HCT116 (cell line): Measurements from ENCODE around the gene C1orf167. TPM values are rescaled to one million over a fixed set of nuclear protein-coding genes. Genes with fewer than 3 reads are reported as not detected.

ENCODE experiments used
- ATAC-seq: fragments of 200-7000 bp; cut with Tn5 transposase; 2 replicates; pipeline ENCODE4 v1.9.1; 2020; ENCODE audit warnings: mild to moderate bottlenecking, moderate library complexity
- BruUV-seq: library from RNA; stranded (reverse); fragments of 400-500 nt; replicated peaks from 2 replicates; lab custom pipeline; 2021; lab: Mats Ljungman, UMichigan
- CTCF ChIA-PET: fragments of 300-600 bp; sonication (Branson Sonifier 250); formaldehyde crosslinking; loops from one replicate; lab custom pipeline; 2021; ENCODE audit warnings: antibody characterized with exemption; lab: Charles Lee
- POLR2A ChIA-PET: fragments of 300-600, 350-600 bp; sonication (Branson Sonifier 250); formaldehyde crosslinking; loops from one replicate; lab custom pipeline; 2021; ENCODE audit warnings: antibody characterized with exemption; lab: Charles Lee
- RAD21 ChIA-PET, 2 experiments: fragments of 300-600 bp; sonication (Branson Sonifier 250); formaldehyde crosslinking; loops; one replicate each; lab custom pipeline; 2023; ENCODE audit warnings: low total read pairs in 2 of 2; ENCODE audit not compliant: uncharacterized antibody in 2 of 2, unreplicated experiment in 2 of 2, low non-redundant PET in 1 of 2; lab: Charles Lee
- DNase-seq: peaks from one replicate; pipeline ENCODE4 v3.0.0-alpha.2; 2010; ENCODE audit warnings: low read depth, low spot score
- H2AFZ ChIP-seq: fragments of 200-600 bp; shearing (Covaris generic), sonication (generic); 2 replicates; pipeline ENCODE4 v1.6.1; 2017; ENCODE audit warnings: low read depth, mixed run types, mixed read lengths, antibody characterized with exemption, low read length; ENCODE audit not compliant: poor library complexity, severe bottlenecking
- H3K27ac ChIP-seq: 2 replicates; pipeline ENCODE4 v1.5.1; 2012; ENCODE audit warnings: low read depth, low read length
- H3K27me3 ChIP-seq: fragments of 200-600 bp; sonication (generic); 2 replicates; pipeline ENCODE4 v1.6.1; 2016; ENCODE audit warnings: mixed run types, low read length, mixed read lengths; ENCODE audit not compliant: insufficient read depth
- H3K36me3 ChIP-seq, 2 experiments: fragments of 200-500 bp in 1 of 2; fragments of 200-600 bp in 1 of 2; sonication (Bioruptor generic) in 1 of 2; sonication (generic) in 1 of 2; 2 replicates each; pipeline versions ENCODE4 v1.5.1 to v1.6.1; 2014 to 2016; ENCODE audit warnings: low read length in 2 of 2, inconsistent platforms in 1 of 2, mixed read lengths in 1 of 2, mixed run types in 1 of 2; ENCODE audit not compliant: insufficient read depth in 2 of 2, control insufficient read depth in 1 of 2
- H3K4me1 ChIP-seq, 2 experiments: fragments of 200-600 bp in 1 of 2; sonication (generic) in 1 of 2; 2 replicates each; pipeline versions ENCODE4 v1.5.1 to v1.6.1; 2012 to 2017; ENCODE audit warnings: low read length in 2 of 2, inconsistent platforms in 1 of 2, mild to moderate bottlenecking in 1 of 2, mixed read lengths in 1 of 2, mixed run types in 1 of 2, moderate library complexity in 1 of 2; ENCODE audit not compliant: insufficient read depth in 2 of 2, control insufficient read depth in 1 of 2
- H3K4me2 ChIP-seq: fragments of 200-600 bp; sonication (generic); 2 replicates; pipeline ENCODE4 v1.6.1; 2017; ENCODE audit warnings: mixed run types, low read length, mixed read lengths
- H3K4me3 ChIP-seq, 2 experiments: fragments of 200-600 bp in 1 of 2; sonication (generic) in 1 of 2; replicated peaks in 1 of 2; 2 replicates each; pipeline ENCODE4 v1.5.1; 2011 to 2016; ENCODE audit warnings: low read length in 2 of 2, control low read depth in 1 of 2, low read depth in 1 of 2, mild to moderate bottlenecking in 1 of 2, mixed read lengths in 1 of 2, mixed run types in 1 of 2
- H3K79me2 ChIP-seq: fragments of 200-600 bp; sonication (generic); 2 replicates; pipeline ENCODE4 v1.6.1; 2017; ENCODE audit warnings: mild to moderate bottlenecking, mixed run types, low read length, moderate library complexity, mixed read lengths; ENCODE audit not compliant: insufficient read depth
- H3K9ac ChIP-seq: fragments of 200-600 bp; sonication (generic); 2 replicates; pipeline ENCODE4 v1.6.1; 2016; ENCODE audit warnings: low read length, mixed read lengths
- H3K9me2 ChIP-seq: fragments of 200-600 bp; sonication (generic), shearing (Covaris generic); 2 replicates; pipeline ENCODE4 v1.6.1; 2017; ENCODE audit warnings: mixed run types, mild to moderate bottlenecking, moderate library complexity; ENCODE audit not compliant: insufficient read depth
- H3K9me3 ChIP-seq, 2 experiments: fragments of 200-500 bp in 1 of 2; fragments of 200-600 bp in 1 of 2; sonication (Bioruptor generic) in 1 of 2; sonication (generic) in 1 of 2; 2 replicates each; pipeline ENCODE4 v1.6.1; 2014 to 2017; ENCODE audit warnings: low read length in 2 of 2, mixed read lengths in 2 of 2, inconsistent platforms in 1 of 2, low read depth in 1 of 2, mild to moderate bottlenecking in 1 of 2, mixed run types in 1 of 2, moderate library complexity in 1 of 2; ENCODE audit not compliant: control insufficient read depth in 1 of 2, insufficient read depth in 1 of 2
- H4K20me1 ChIP-seq: fragments of 200-600 bp; sonication (generic), shearing (Covaris generic); 2 replicates; pipeline ENCODE4 v1.6.1; 2017; ENCODE audit warnings: mixed run types, mild to moderate bottlenecking, moderate library complexity; ENCODE audit not compliant: insufficient read depth
- ATF3 ChIP-seq: IDR thresholded peaks from 2 replicates; pipeline ENCODE4 v1.6.1; 2012
- CBX3 ChIP-seq: IDR thresholded peaks from 2 replicates; pipeline ENCODE4 v1.6.1; 2012; ENCODE audit warnings: low read depth
- CEBPB ChIP-seq: IDR thresholded peaks from 2 replicates; pipeline ENCODE4 v1.6.1; 2012; ENCODE audit warnings: low read depth
- CTCF ChIP-seq, 3 experiments: fragments of 200-600 bp in 1 of 3; sonication (generic) in 1 of 3; IDR thresholded peaks in 2 of 3; conservative IDR thresholded peaks in 1 of 3; 2 replicates each; pipeline ENCODE4 v1.5.1; 2012 to 2017; ENCODE audit warnings: low read depth in 2 of 3, low read length in 2 of 3, antibody characterized with exemption in 1 of 3, borderline replicate concordance in 1 of 3, control low read depth in 1 of 3, mild to moderate bottlenecking in 1 of 3, mixed read lengths in 1 of 3, mixed run types in 1 of 3, moderate library complexity in 1 of 3; ENCODE audit not compliant: insufficient read depth in 1 of 3
- EGR1 ChIP-seq: IDR thresholded peaks from 2 replicates; pipeline ENCODE4 v1.6.1; 2012; ENCODE audit warnings: low read depth
- ELF1 ChIP-seq: IDR thresholded peaks from 2 replicates; pipeline ENCODE4 v1.6.1; 2012; ENCODE audit warnings: low read depth, borderline replicate concordance
- EZH2 ChIP-seq: fragments of 200-600 bp; sonication (generic); IDR thresholded peaks from 2 replicates; pipeline ENCODE4 v1.6.1; 2017; ENCODE audit warnings: antibody characterized with exemption, mixed run types
- EZH2phosphoT487 ChIP-seq: fragments of 200-600 bp; IDR thresholded peaks from 2 replicates; pipeline ENCODE4 v1.6.1; 2018; ENCODE audit warnings: antibody characterized with exemption, borderline replicate concordance
- FOSL1 ChIP-seq: IDR thresholded peaks from 2 replicates; pipeline ENCODE4 v1.6.1; 2012; ENCODE audit warnings: low read depth
- JUND ChIP-seq: IDR thresholded peaks from 2 replicates; pipeline ENCODE4 v1.6.1; 2012
- POLR2A ChIP-seq: IDR thresholded peaks from 2 replicates; pipeline ENCODE4 v1.7.0; 2011; ENCODE audit warnings: borderline replicate concordance; ENCODE audit not compliant: insufficient read depth, insufficient read length; ENCODE audit errors: extremely low read depth
- POLR2AphosphoS5 ChIP-seq: IDR thresholded peaks from 2 replicates; pipeline ENCODE4 v1.6.1; 2011; ENCODE audit warnings: mild to moderate bottlenecking, low read depth, low read length, moderate library complexity
- RAD21 ChIP-seq: IDR thresholded peaks from 2 replicates; pipeline ENCODE4 v1.6.1; 2012; ENCODE audit warnings: low read depth, mild to moderate bottlenecking
- SIN3A ChIP-seq: IDR thresholded peaks from 2 replicates; pipeline ENCODE4 v1.6.1; 2012; ENCODE audit warnings: low read depth
- SP1 ChIP-seq: IDR thresholded peaks from 2 replicates; pipeline ENCODE4 v1.6.1; 2012; ENCODE audit warnings: low read depth
- SRF ChIP-seq: IDR thresholded peaks from 2 replicates; pipeline ENCODE4 v1.6.1; 2012; ENCODE audit warnings: low read depth
- TCF7L2 ChIP-seq: IDR thresholded peaks from 2 replicates; pipeline ENCODE4 v1.7.0; 2011; ENCODE audit warnings: borderline replicate concordance, inconsistent platforms; ENCODE audit not compliant: insufficient read depth, insufficient read length; ENCODE audit errors: extremely low read depth
- ZFX ChIP-seq: fragments of 450-650 bp; IDR thresholded peaks from 2 replicates; pipeline ENCODE4 v1.6.1; 2017
- intact Hi-C: fragments of 100-400 bp; cut with micrococcal nuclease; formaldehyde crosslinking; loops from 2 replicates; pipeline ENCODE4 v1.10.0; 2022
- total RNA-seq: library from RNA; stranded (reverse); gene quantifications from one replicate; pipeline ENCODE4 v1.2.1, GENCODE V29; 2021; ENCODE audit not compliant: unreplicated experiment
- TF ChIP-seq, protein P1 (sequence below): IDR thresholded peaks from 2 replicates; pipeline ENCODE4 v1.6.1; 2011; ENCODE audit warnings: mild to moderate bottlenecking, low read length, moderate library complexity; ENCODE audit not compliant: insufficient replicate concordance; ENCODE audit errors: extremely low read depth
- TF ChIP-seq, protein P2 (sequence below): IDR thresholded peaks from 2 replicates; pipeline ENCODE4 v1.6.1; 2012

C1orf167 gene
- total RNA-seq, 1 experiment from 2014 or later: 0.12 TPM

DNA sequence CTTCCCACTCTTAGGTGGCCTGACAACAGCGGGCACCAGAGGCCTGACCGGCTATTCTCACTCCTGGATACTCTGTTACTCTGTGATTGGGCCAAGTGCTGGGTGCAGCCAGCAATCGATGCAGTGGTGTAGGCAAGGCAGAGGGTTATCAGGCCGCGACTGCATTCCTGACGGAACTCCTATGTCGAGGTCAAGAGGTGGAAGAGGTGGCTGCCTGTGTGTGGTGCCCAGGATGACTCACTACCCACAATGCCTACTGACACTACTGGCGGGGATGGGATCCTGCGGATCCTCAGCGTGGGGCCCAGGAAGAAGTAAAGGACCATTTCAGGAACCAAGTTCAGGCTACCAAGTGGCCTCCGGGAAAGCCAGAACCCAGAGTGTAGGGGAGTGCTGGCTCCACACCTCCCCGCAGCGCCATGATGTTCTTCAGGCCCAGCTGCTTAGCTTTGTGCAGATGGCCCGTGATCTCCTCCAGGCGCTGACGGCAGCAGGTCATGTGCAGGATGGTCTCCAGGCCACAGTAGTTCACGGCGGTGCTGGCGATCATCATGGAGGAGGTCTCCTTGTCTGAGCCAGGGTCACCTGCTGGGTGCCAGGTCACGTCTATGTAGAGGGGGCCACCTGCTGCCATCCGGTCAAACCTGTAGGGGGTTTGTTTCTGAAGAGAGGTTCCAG, 38.9 kb downstream of the C1orf167 start:
- Histone ChIP-seq H3K36me3 (no peaks in the 10 kb centered on the region), H3K4me1 (peaks cover 33 to 54% of the 10 kb centered on the region in 2 experiments), H3K9me2 (no peaks in the 10 kb centered on the region), H3K79me2 (no peaks in the 10 kb centered on the region), H2AFZ (no peak overlapping the region), H4K20me1 (no peaks in the 10 kb centered on the region), H3K9me3 (no peaks in the 10 kb centered on the region), H3K27me3 (no peaks in the 10 kb centered on the region), H3K27ac (peak overlapping the region; percentile 38), H3K9ac (peak overlapping the region; percentile 34; the same call in 1 of the 2 replicates)
- ChIA-PET POLR2A (no interaction called here), RAD21 (interaction anchor here in 1 of 2 experiments (0.7 kb wide), 1 partner anchor 8 kb away, joined by 3 read pairs; no protein-coding TSS in a partner anchor), CTCF (no interaction called here)
- peak; percentile 37 for ATAC-seq
- intact Hi-C loops: no loop called here
- peak; percentile 16 for DNase-seq
- no TSS peak for BruUV-seq
- TF ChIP-seq CEBPB (no peak), CBX3 (no peak), POLR2AphosphoS5 (no peak), TCF7L2 (no peak), JUND (no peak), SRF (no peak), ELF1 (no peak), SP1 (no peak), EZH2phosphoT487 (no peak), RAD21 (no peak), FOSL1 (no peak), POLR2A (no peak), ATF3 (no peak), CTCF (IDR thresholded peaks at IDR 0.05 in 2 of 3, conservative IDR thresholded peaks at IDR 0.05 in 1 of 3; ENCODE audit: borderline replicate concordance in 1 of 3, insufficient read depth in 1 of 3, low read depth in 2 of 3, low read length in 2 of 3) (no peak), EGR1 (no peak), EZH2 (no peak), ZFX (no peak), SIN3A (no peak)
- TF ChIP-seq, protein P1, sequence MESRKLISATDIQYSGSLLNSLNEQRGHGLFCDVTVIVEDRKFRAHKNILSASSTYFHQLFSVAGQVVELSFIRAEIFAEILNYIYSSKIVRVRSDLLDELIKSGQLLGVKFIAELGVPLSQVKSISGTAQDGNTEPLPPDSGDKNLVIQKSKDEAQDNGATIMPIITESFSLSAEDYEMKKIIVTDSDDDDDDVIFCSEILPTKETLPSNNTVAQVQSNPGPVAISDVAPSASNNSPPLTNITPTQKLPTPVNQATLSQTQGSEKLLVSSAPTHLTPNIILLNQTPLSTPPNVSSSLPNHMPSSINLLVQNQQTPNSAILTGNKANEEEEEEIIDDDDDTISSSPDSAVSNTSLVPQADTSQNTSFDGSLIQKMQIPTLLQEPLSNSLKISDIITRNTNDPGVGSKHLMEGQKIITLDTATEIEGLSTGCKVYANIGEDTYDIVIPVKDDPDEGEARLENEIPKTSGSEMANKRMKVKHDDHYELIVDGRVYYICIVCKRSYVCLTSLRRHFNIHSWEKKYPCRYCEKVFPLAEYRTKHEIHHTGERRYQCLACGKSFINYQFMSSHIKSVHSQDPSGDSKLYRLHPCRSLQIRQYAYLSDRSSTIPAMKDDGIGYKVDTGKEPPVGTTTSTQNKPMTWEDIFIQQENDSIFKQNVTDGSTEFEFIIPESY: no peak
- TF ChIP-seq, protein P2, sequence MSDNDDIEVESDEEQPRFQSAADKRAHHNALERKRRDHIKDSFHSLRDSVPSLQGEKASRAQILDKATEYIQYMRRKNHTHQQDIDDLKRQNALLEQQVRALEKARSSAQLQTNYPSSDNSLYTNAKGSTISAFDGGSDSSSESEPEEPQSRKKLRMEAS: no peak
- TF ChIP-seq, all 23 proteins: peak for 0
- peak overlapping the region in 1 of 2 experiments; percentile 24; a peak in 2 of 4 replicates for H3K4me3 ChIP-seq
- peak overlapping the region; percentile 68 for H3K4me2 ChIP-seq
